ENCODE results near the gene CRHR2.

GRCh38 chr7:30656006-30656957, 26.0 kb downstream of the CRHR2 start:
- no peak for TF ChIP-seq POLR2AphosphoS5 (IDR thresholded peaks at IDR 0.05)
- no peak for TF ChIP-seq CTCF (IDR thresholded peaks at IDR 0.05)
- no peak for TF ChIP-seq EP300 (IDR thresholded peaks at IDR 0.05)
- TF ChIP-seq POLR2A (IDR thresholded peaks at IDR 0.05) = no peak
